ENCODE data around the gene KCMF1. TPM values are rescaled to one million over a fixed set of nuclear protein-coding genes. Genes with fewer than 3 reads are reported as not detected.

Gene KCMF1
- total and polyA plus RNA-seq, 4 donors = 15.8 to 71.0 (median 47.4) TPM

DNA sequence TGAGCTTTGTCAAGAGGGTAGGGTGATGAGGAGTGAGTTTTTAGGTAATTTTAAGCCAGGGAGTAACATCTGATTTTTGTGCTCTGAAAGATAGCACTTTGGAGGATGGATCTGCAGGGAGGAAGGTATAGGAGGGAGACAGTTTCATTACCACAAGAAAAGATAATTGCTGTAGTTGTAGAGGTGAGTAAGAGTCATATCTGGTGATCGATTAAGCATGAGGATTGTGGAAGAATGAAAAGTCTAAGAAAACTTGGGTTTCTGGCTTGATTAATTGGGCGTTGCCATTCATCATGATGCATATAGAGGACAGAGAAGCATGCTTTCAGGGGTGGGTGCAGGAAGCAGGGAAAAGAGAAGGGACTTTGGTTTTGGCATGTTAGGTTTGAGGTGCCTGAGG is 18.5 kb downstream of the KCMF1 start:
- Histone ChIP-seq H3K27me3 (ENCODE audit: control insufficient read depth in 3 of 3, insufficient read depth in 3 of 3, low read length in 2 of 3) (no peaks in the 10 kb centered on the region), H3K9me3 (ENCODE audit: control insufficient read depth in 4 of 4, insufficient read depth in 3 of 4, low read length in 3 of 4) (no peaks in the 10 kb centered on the region), H3K9ac (ENCODE audit: insufficient read depth in 1 of 2, low read length in 2 of 2) (no peak overlapping the region), H3K4me1 (ENCODE audit: control insufficient read depth in 5 of 5, insufficient read depth in 5 of 5, low read length in 5 of 5) (peaks cover 0 to 40% (median 4%) of the 10 kb centered on the region in 5 donors), H3K4me3 (no peak overlapping the region), H3K36me3 (ENCODE audit: control insufficient read depth in 4 of 4, insufficient read depth in 4 of 4, low read length in 4 of 4) (no peaks in the 10 kb centered on the region), H3K27ac (ENCODE audit: low read depth in 1 of 2, low read length in 1 of 2) (no peak overlapping the region)
- ATAC-seq (ENCODE audit: insufficient read depth, low FRiP score) (no peak), DNase-seq (no peak)
- TF ChIP-seq, protein P1, sequence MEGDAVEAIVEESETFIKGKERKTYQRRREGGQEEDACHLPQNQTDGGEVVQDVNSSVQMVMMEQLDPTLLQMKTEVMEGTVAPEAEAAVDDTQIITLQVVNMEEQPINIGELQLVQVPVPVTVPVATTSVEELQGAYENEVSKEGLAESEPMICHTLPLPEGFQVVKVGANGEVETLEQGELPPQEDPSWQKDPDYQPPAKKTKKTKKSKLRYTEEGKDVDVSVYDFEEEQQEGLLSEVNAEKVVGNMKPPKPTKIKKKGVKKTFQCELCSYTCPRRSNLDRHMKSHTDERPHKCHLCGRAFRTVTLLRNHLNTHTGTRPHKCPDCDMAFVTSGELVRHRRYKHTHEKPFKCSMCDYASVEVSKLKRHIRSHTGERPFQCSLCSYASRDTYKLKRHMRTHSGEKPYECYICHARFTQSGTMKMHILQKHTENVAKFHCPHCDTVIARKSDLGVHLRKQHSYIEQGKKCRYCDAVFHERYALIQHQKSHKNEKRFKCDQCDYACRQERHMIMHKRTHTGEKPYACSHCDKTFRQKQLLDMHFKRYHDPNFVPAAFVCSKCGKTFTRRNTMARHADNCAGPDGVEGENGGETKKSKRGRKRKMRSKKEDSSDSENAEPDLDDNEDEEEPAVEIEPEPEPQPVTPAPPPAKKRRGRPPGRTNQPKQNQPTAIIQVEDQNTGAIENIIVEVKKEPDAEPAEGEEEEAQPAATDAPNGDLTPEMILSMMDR (IDR thresholded peaks at IDR 0.05; ENCODE audit: control extremely low read depth, extremely low read depth) = no peak
- WGBS, 2 donors = 97% methylated on average over 2 of the region's 2 CpGs

DNA sequence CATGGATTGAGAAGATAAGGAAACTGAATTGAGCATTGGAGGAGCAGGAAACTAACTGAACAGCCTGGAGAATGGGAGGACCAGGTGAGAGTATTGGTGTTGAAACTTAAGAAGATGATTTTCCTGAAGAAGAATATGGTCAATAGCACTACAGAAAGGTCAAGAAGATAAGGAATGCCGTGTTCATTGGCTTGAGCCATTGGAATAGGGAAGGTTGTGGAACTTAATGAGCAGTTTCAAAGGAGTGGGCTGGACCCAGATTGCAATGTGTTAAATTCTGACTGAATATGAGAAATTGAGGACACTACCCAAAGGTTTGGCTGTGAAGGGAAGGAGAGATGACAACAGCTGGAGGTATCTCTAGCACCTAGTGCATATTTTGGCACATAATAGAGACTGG is 19.0 kb downstream of the KCMF1 start:
- H3K27me3 ChIP-seq (ENCODE audit: control insufficient read depth in 3 of 3, insufficient read depth in 3 of 3, low read length in 2 of 3) = no peaks in the 10 kb centered on the region
- DNase-seq = no peak
- 69 to 94% methylated on average over 1 of the region's 1 CpG for WGBS, 2 donors
- no peak overlapping the region for H3K9ac ChIP-seq (ENCODE audit: insufficient read depth in 1 of 2, low read length in 2 of 2)
- no peaks in the 10 kb centered on the region for H3K9me3 ChIP-seq (ENCODE audit: control insufficient read depth in 4 of 4, insufficient read depth in 3 of 4, low read length in 3 of 4)
- H3K4me1 ChIP-seq (ENCODE audit: control insufficient read depth in 5 of 5, insufficient read depth in 5 of 5, low read length in 5 of 5) = peaks cover 0 to 37% (median 4%) of the 10 kb centered on the region in 5 donors
- TF ChIP-seq, protein P1 (IDR thresholded peaks at IDR 0.05; ENCODE audit: control extremely low read depth, extremely low read depth) = no peak
- H3K27ac ChIP-seq (ENCODE audit: low read depth in 1 of 2, low read length in 1 of 2) = no peak overlapping the region
- H3K36me3 ChIP-seq (ENCODE audit: control insufficient read depth in 4 of 4, insufficient read depth in 4 of 4, low read length in 4 of 4) = no peaks in the 10 kb centered on the region
- ATAC-seq (ENCODE audit: insufficient read depth, low FRiP score) = no peak
- no peak overlapping the region for H3K4me3 ChIP-seq

DNA sequence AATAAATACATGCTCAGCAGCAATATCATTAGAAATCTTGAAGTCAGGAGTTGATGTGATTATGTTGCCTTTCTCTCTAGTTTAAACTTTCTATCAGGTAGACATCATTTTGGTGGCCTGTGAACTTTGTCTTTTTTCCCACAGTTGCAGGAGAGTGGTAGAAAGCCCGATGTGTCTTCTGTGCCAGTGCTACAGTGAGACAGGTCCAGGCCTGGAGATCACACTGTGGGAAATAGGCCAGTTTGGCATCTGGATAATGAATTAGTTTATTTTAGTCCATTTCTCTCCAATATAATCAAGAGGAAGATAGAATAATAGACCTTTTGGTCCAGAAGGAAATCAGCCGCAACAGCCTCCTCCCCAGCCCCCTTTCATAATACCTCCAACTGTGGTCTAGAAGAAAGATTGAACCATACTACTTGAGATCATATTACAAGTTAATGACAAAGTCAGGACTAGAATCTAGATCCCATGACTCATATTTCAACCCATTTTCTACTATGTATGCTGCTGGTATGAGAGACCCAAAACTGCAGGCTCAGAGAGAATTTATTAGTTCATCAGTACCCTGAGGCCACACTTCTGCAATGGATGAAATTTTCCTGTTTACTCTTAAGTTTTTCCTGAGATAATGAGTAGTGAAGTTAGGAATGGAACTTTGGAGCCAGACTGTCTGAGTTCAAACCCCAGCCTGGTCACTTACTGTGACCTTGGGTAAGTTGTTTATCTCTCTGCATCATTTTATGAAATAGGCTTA is 20.6 kb downstream of the KCMF1 start:
- H3K27me3 ChIP-seq (ENCODE audit: control insufficient read depth in 3 of 3, insufficient read depth in 3 of 3, low read length in 2 of 3) = no peaks in the 10 kb centered on the region
- H3K4me3 ChIP-seq = no peak overlapping the region
- H3K4me1 ChIP-seq (ENCODE audit: control insufficient read depth in 5 of 5, insufficient read depth in 5 of 5, low read length in 5 of 5) = peaks cover 0 to 32% (median 6%) of the 10 kb centered on the region in 5 donors
- TF ChIP-seq, protein P1 (IDR thresholded peaks at IDR 0.05; ENCODE audit: control extremely low read depth, extremely low read depth) = no peak
- ATAC-seq (ENCODE audit: insufficient read depth, low FRiP score) = no peak
- no peaks in the 10 kb centered on the region for H3K36me3 ChIP-seq (ENCODE audit: control insufficient read depth in 4 of 4, insufficient read depth in 4 of 4, low read length in 4 of 4)
- H3K9me3 ChIP-seq (ENCODE audit: control insufficient read depth in 4 of 4, insufficient read depth in 3 of 4, low read length in 3 of 4) = no peaks in the 10 kb centered on the region
- DNase-seq = no peak
- WGBS, 2 donors = 56 to 62% methylated on average over 2 of the region's 2 CpGs
- no peak overlapping the region for H3K27ac ChIP-seq (ENCODE audit: low read depth in 1 of 2, low read length in 1 of 2)
- H3K9ac ChIP-seq (ENCODE audit: insufficient read depth in 1 of 2, low read length in 2 of 2) = no peak overlapping the region
